ENCODE data around the gene GCNT4.

GCNT4 gene

DNA sequence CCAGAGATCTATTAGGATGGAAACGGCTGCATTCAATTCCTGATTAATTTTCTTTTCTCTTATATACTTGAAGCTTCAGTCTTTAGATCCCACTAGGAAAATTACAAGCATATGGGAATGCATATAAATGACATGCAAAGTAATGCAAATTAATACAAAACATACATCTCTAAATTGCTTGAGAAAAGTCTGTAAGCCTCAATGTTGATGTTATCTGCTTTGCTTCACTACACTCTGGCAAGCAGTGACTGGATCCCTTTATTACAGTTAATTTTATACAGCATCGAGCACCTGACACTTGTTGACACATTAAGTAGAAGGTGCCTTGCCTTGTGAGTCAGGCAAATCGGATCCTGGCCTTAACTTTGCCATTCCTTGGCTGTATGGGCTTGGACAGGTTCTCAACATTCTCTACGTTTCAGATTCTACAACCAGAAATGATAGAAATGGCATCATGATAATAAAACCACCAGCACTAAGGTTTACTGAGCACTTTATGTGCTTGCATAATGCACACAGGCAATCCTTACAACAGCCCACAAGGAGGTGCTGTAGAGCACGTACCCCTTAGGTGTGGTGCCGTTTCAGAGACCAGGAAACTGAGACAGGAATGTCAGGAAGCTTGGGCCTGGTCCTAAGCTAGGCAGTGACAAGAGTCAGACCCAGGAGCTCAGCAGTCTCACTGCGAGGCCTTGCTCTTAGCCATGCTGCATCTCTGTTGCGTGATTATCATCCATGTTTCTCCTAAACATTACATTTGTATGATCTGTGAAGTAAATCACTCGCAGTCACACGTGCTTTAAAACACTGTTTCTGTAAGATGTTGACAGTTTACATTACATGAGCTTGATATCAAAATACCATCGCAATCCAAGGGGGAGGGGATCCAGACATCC, 2.7 kb downstream of the GCNT4 start:
- peak; percentile 51 to 69 for DNase-seq

DNA sequence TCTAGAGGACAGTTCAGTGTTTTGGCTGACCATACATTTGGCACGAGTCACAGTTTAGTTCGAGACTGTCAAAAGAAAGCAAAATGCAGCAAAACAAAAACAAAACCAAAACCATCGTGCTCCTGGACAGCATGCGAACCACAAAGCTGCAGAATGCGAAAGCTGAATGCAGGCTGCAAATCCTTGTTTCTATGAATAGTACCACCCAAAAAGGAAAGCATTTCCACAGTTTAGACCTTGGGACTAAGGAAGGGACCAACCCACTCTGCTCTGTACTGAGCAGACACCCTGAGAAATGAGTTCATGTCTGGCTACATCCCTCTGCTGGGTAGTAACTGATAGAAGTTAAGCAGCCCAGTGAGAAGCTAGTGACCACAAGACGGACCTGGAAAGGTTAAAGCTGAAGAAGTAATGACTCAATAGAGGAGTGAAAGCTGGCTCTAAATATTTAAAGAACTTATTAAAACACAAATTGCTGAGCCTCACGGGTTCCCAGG, 3.9 kb downstream of the GCNT4 start:
- DNase-seq: no peak

GRCh38 chr5:75047356-75047755, 5.0 kb downstream of the GCNT4 start:
- no peak for DNase-seq

- DNase-seq: no peak
Measured at GRCh38 chr5:75046366-75047142, 5.8 kb downstream of the GCNT4 start.

GRCh38 chr5:75045071-75045470, 7.3 kb downstream of the GCNT4 start:
- DNase-seq: no peak

GRCh38 chr5:75044406-75044805, 8.0 kb downstream of the GCNT4 start:
- DNase-seq: no peak

DNA sequence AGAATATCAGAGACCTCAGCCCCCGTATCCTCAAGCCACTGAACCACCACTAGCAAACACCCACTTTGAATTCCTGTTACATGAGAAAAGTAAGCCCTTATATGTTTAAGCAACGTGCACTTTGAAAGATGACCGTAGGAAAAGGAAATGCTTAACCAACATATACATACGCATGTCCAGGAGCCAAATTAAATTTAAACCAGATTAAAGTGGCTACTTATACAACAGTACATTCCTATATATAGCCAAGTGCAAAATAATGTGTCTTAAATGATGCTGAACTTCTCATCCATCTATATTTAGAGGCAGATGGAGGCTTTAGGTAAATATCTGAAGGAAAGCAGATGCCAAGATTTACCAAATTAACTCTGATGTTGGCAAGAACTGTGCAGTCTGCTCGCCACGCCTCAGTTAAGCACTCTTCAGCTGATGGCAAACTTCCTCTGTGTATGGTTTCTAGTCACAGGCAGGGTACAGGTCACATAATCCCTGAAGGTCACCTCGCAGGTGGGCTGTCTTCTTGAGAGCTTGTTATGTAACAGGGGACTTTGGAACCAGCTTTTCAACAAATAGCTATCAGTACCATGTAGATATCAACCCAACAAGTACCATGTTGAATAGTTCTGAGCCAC, 8.6 kb downstream of the GCNT4 start:
- no peak for DNase-seq

- DNase-seq: no peak
Measured at GRCh38 chr5:75042522-75042921, 9.8 kb downstream of the GCNT4 start.

GRCh38 chr5:75040973-75041372, 11.4 kb downstream of the GCNT4 start:
- no peak for DNase-seq

- DNase-seq: no peak
Measured at GRCh38 chr5:75037106-75037505, 15.3 kb downstream of the GCNT4 start.

- no peak for DNase-seq
Measured at GRCh38 chr5:75034137-75034739, 18.1 kb downstream of the GCNT4 start.

- DNase-seq: no peak
Measured at GRCh38 chr5:75031366-75031765, 21.0 kb downstream of the GCNT4 start.

GRCh38 chr5:75028090-75028489, 24.3 kb downstream of the GCNT4 start:
- no peak for DNase-seq

- DNase-seq: no peak
Measured at GRCh38 chr5:75023368-75024159, 28.8 kb downstream of the GCNT4 start.

DNA sequence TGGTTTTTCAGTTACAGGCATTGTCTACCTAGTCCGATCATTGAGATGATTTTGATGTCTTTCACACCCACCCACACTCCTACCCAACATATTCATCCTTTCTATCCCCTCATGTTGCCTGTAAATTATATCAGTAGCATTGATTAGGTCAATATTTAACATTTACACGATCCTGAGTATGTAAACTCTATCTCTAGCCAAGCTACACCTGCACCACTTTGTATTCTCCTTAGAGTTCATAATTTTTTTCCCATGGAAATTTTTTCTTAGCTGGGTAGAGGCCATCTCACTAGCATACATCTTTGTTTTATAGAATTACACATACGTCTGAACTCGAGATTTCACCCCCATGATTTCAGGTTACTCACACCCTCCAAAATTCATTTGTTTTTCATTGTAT, 30.6 kb downstream of the GCNT4 start:
- DNase-seq: no peak

DNA sequence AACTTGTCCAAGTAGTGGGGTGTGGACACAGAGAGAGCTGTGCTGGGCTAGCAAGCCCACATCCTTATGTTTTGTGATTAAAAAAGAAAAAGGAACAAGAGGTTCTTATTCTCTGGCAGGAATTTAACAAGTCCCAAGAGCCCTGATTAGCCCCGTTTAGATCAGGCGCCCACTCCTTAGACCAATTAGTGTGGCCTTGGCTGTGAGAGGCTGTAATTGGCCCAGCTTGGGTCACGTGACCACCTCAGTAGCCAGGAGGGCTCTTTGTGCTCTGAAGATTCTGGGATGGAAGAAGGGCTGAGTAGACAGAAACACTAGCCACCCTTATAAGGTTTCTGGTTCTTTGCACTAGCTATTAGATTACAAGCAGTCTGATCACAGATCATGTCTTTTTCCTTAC, 31.1 kb downstream of the GCNT4 start:
- DNase-seq: no peak

GRCh38 chr5:75020016-75020656, 32.2 kb downstream of the GCNT4 start:
- no peak for DNase-seq

DNA sequence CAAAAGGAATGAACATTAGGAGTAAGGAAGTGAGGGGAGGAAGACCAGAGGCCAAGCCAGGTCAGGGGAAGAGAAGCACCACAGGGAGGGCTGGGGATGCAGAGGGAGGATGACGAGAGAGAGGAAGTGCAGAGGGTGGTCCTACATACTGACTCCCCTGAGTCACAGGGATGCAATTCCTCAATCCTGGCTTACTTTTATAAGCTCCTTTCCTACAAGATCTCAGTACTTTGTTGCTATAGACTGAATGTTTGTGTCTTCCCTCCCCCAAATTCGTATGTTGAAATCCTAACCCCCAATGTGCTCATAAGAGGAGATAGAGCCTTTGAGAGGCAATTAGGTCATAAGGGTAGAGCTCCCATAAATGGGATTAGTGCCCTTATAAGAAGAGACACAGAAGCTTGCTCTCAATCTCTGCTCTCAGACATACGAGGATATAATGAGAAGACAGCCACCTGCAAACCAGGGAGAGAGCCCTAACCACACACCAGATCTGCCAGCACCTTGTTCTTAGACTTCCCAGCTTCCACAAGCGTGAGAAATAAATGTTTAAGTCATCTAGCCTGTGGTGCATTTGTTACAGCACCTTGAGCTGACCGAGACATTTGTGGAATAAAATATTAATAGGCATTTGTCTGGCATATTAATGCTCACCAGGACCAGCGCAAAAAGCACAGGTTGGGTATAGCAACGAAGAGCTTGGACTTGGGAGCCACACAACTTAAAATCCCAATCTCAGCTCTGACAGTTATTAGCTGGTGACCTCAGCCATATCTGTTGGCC, 33.4 kb downstream of the GCNT4 start:
- no peak for DNase-seq

GRCh38 chr5:75017971-75018370, 34.4 kb downstream of the GCNT4 start:
- DNase-seq: no peak

- no peak for DNase-seq
Measured at GRCh38 chr5:75016896-75017295, 35.5 kb downstream of the GCNT4 start.

- DNase-seq: no peak
Measured at GRCh38 chr5:75012748-75013147, 39.6 kb downstream of the GCNT4 start.
